T-helper 2 cell (primary cell): ENCODE measurements around the gene NCOA4.
"Not testable (repeated sequence)": the region's sequence is repeated elsewhere in the genome, so short reads cannot be mapped to it uniquely, and the experiment has no call there.

Experiments used
- DNase-seq, 5 experiments: peaks; one replicate each; pipeline versions ENCODE4 v3.0.0 to v3.0.0-alpha.2; 2012 to 2022
- total RNA-seq, 2 donors: gene quantifications; one replicate each; lab custom pipeline; 2026; lab: John Stamatoyannopoulos, UW

The NCOA4 gene
- total RNA-seq = 71.7 to 143 reads per million in 2 donors

- DNase-seq = peak; percentile 90 to 98 (median 94)
These were observed at the start of gene NCOA4 for GRCh38 chr10:46030091-46030937. Gene NCOA4 (minus strand): TSS chr10:46030623. CDS start chr10:46016680, 13,943 bp downstream.

GRCh38 chr10:46079831-46080585, 49.6 kb upstream of the NCOA4 start:
- DNase-seq = no peak

- DNase-seq = no peak
These were observed 47.4 kb upstream of the NCOA4 start for GRCh38 chr10:46077731-46078413.

- DNase-seq = no peak
These were observed 46.7 kb upstream of the NCOA4 start for GRCh38 chr10:46077141-46077554.

GRCh38 chr10:46075869-46076268, 45.4 kb upstream of the NCOA4 start:
- no peak for DNase-seq

GRCh38 chr10:46074196-46074946, 43.9 kb upstream of the NCOA4 start:
- DNase-seq = no peak

- no peak for DNase-seq
These were observed 43.1 kb upstream of the NCOA4 start for GRCh38 chr10:46073564-46073963.

- DNase-seq = no peak
These were observed 40.3 kb upstream of the NCOA4 start for GRCh38 chr10:46070749-46071148.

- DNase-seq = no peak
These were observed 39.5 kb upstream of the NCOA4 start for GRCh38 chr10:46069771-46070463.

- DNase-seq = no peak
These were observed 38.5 kb upstream of the NCOA4 start for GRCh38 chr10:46068905-46069304.

- no peak for DNase-seq
These were observed 37.7 kb upstream of the NCOA4 start for GRCh38 chr10:46068117-46068516.

- no peak for DNase-seq
These were observed 33.9 kb upstream of the NCOA4 start for GRCh38 chr10:46064269-46064817.

- DNase-seq = no peak
These were observed 32.5 kb upstream of the NCOA4 start for GRCh38 chr10:46062723-46063428.

GRCh38 chr10:46060706-46061105, 30.3 kb upstream of the NCOA4 start:
- DNase-seq = no peak

GRCh38 chr10:46057927-46058326, 27.5 kb upstream of the NCOA4 start:
- not testable (repeated sequence) for DNase-seq

GRCh38 chr10:46057038-46057437, 26.6 kb upstream of the NCOA4 start:
- DNase-seq = no peak

- no peak for DNase-seq
These were observed 25.3 kb upstream of the NCOA4 start for GRCh38 chr10:46055771-46056170.

- DNase-seq = no peak
These were observed 23.4 kb upstream of the NCOA4 start for GRCh38 chr10:46053534-46054434.

- DNase-seq = no peak
These were observed 22.5 kb upstream of the NCOA4 start for GRCh38 chr10:46052791-46053375.
